ENCODE results near the gene LYL1. TPM values are rescaled to one million over a fixed set of nuclear protein-coding genes. Genes with fewer than 3 reads are reported as not detected.

LYL1 gene
- total and polyA plus RNA-seq, 2 of the 13 experiments (the other 11 are each of a cell fraction or from before 2014, with no cell fraction given): 0.75 to 0.92 TPM

DNA sequence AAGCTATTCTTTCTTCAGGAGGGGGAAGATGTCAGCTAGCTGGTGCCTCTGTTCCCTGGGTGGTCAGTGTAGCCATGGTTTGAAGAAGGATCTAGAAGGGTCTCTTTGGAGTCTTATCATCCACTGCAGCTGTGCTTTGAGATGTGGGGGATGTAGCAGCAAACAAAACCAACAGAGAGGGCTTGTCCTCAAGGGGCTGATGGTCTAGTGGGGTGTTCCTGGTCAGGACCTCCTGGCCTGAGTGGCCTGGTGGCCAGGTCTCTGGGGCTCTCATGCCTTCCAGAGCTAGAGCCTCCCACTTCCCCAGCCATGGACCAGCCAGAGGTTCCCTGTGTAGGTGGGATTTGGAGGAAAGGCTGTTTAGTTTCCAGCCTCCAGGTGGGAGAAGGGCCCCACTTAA is 40.3 kb downstream of the LYL1 start (continued):
- no peak for TF ChIP-seq ZNF720 (CRISPR knock-in tag; IDR thresholded peaks at IDR 0.05)
- no peak for TF ChIP-seq RXRB (CRISPR knock-in tag; IDR thresholded peaks at IDR 0.05; ENCODE audit: borderline replicate concordance)
- TF ChIP-seq ZNF644 (CRISPR knock-in tag; IDR thresholded peaks at IDR 0.05; ENCODE audit: low read depth): no peak
- TF ChIP-seq ZNF256 (CRISPR knock-in tag; conservative IDR thresholded peaks at IDR 0.05): no peak
- TF ChIP-seq, protein P1, sequence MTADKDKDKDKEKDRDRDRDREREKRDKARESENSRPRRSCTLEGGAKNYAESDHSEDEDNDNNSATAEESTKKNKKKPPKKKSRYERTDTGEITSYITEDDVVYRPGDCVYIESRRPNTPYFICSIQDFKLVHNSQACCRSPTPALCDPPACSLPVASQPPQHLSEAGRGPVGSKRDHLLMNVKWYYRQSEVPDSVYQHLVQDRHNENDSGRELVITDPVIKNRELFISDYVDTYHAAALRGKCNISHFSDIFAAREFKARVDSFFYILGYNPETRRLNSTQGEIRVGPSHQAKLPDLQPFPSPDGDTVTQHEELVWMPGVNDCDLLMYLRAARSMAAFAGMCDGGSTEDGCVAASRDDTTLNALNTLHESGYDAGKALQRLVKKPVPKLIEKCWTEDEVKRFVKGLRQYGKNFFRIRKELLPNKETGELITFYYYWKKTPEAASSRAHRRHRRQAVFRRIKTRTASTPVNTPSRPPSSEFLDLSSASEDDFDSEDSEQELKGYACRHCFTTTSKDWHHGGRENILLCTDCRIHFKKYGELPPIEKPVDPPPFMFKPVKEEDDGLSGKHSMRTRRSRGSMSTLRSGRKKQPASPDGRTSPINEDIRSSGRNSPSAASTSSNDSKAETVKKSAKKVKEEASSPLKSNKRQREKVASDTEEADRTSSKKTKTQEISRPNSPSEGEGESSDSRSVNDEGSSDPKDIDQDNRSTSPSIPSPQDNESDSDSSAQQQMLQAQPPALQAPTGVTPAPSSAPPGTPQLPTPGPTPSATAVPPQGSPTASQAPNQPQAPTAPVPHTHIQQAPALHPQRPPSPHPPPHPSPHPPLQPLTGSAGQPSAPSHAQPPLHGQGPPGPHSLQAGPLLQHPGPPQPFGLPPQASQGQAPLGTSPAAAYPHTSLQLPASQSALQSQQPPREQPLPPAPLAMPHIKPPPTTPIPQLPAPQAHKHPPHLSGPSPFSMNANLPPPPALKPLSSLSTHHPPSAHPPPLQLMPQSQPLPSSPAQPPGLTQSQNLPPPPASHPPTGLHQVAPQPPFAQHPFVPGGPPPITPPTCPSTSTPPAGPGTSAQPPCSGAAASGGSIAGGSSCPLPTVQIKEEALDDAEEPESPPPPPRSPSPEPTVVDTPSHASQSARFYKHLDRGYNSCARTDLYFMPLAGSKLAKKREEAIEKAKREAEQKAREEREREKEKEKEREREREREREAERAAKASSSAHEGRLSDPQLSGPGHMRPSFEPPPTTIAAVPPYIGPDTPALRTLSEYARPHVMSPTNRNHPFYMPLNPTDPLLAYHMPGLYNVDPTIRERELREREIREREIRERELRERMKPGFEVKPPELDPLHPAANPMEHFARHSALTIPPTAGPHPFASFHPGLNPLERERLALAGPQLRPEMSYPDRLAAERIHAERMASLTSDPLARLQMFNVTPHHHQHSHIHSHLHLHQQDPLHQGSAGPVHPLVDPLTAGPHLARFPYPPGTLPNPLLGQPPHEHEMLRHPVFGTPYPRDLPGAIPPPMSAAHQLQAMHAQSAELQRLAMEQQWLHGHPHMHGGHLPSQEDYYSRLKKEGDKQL (CRISPR knock-in tag; IDR thresholded peaks at IDR 0.05; ENCODE audit: low read depth): no peak
- no peak for TF ChIP-seq KAT8 (CRISPR knock-in tag; IDR thresholded peaks at IDR 0.05)
- TF ChIP-seq RBFOX2 (IDR thresholded peaks at IDR 0.05; ENCODE audit: low read depth, low read length): no peak
- TF ChIP-seq HNRNPLL (IDR thresholded peaks at IDR 0.05; ENCODE audit: low read depth, low read length, poor library complexity, severe bottlenecking): no peak
- TF ChIP-seq ADNP (CRISPR knock-in tag; IDR thresholded peaks at IDR 0.05): no peak
- TF ChIP-seq STAT5B (CRISPR knock-in tag; IDR thresholded peaks at IDR 0.05): no peak
